H1 (cell line): ENCODE results near the gene SPSB1. TPM values are rescaled to one million over a fixed set of nuclear protein-coding genes. Genes with fewer than 3 reads are reported as not detected.

Experiments used
- CTCF ChIA-PET: fragments of 300-600 bp; sonication (Branson Sonifier 250); formaldehyde crosslinking; loops from one replicate; lab custom pipeline; 2021; ENCODE audit not compliant: partially characterized antibody; lab: Charles Lee
- POLR2A ChIA-PET: fragments of 300-600 bp; sonication (Branson Sonifier 250); formaldehyde crosslinking; loops from one replicate; lab custom pipeline; 2021; ENCODE audit warnings: inconsistent platforms; ENCODE audit not compliant: partially characterized antibody; lab: Charles Lee
- DNase-seq, 2 experiments: peaks; one replicate each; pipeline versions ENCODE4 v3.0.0 to v3.0.0-alpha.2; 2010 to 2022; ENCODE audit warnings: low spot score in 2 of 2, low read depth in 1 of 2, mixed read lengths in 1 of 2
- FAIRE-seq: peaks from 2 replicates; lab custom pipeline; 2011; peaks lifted over from hg19 to GRCh38; lab: Jason Lieb, UNC
- H2AFZ ChIP-seq: 2 replicates; pipeline ENCODE4 v1.8.1; 2012; ENCODE audit warnings: low read length, inconsistent platforms
- H2AK5ac ChIP-seq: 2 replicates; pipeline ENCODE4 v1.6.1; 2013; ENCODE audit warnings: low read depth, low read length
- H2BK120ac ChIP-seq: replicated peaks from 2 replicates; pipeline ENCODE3; 2013; ENCODE audit warnings: low read depth, low read length, inconsistent platforms
- H2BK12ac ChIP-seq: 2 replicates; pipeline ENCODE4 v1.6.1; 2013; ENCODE audit warnings: low read depth, low read length
- H2BK15ac ChIP-seq: 2 replicates; pipeline ENCODE4 v1.6.1; 2013; ENCODE audit warnings: low read length
- H2BK20ac ChIP-seq: 2 replicates; pipeline ENCODE4 v1.6.1; 2013; ENCODE audit warnings: low read length
- H2BK5ac ChIP-seq: 2 replicates; pipeline ENCODE4 v1.6.1; 2013; ENCODE audit warnings: low read depth, low read length
- H3K14ac ChIP-seq: 2 replicates; pipeline ENCODE4 v1.6.1; 2013; ENCODE audit warnings: inconsistent platforms; ENCODE audit not compliant: insufficient read length
- H3K18ac ChIP-seq: 2 replicates; pipeline ENCODE4 v1.6.1; 2013; ENCODE audit warnings: low read length; ENCODE audit errors: extremely low read depth
- H3K23ac ChIP-seq: 2 replicates; pipeline ENCODE4 v1.6.1; 2013; ENCODE audit warnings: inconsistent platforms; ENCODE audit not compliant: insufficient read length
- H3K23me2 ChIP-seq: 2 replicates; pipeline ENCODE4 v1.6.1; 2013; ENCODE audit warnings: low read depth, low read length
- H3K27ac ChIP-seq: 2 replicates; pipeline ENCODE4 v1.6.1; 2011; ENCODE audit warnings: low read depth, low read length, inconsistent platforms
- H3K27me3 ChIP-seq, 4 experiments: replicated peaks in 1 of 4; 1 replicate in 1 of 4; 2 replicates in 3 of 4; pipeline versions ENCODE4 v1.6.1 to v1.8.1; 2011 to 2013; ENCODE audit warnings: low read length in 3 of 4, mild to moderate bottlenecking in 3 of 4, inconsistent platforms in 2 of 4, mixed read lengths in 2 of 4, moderate library complexity in 1 of 4; ENCODE audit not compliant: control insufficient read depth in 3 of 4, insufficient read depth in 3 of 4; ENCODE audit errors: extremely low read depth in 1 of 4
- H3K36me3 ChIP-seq, 4 experiments: 2 replicates each; pipeline versions ENCODE4 v1.6.1 to v1.8.1; 2011 to 2013; ENCODE audit warnings: mild to moderate bottlenecking in 4 of 4, low read length in 3 of 4, moderate library complexity in 2 of 4, control low read depth in 1 of 4, inconsistent platforms in 1 of 4; ENCODE audit not compliant: insufficient read depth in 4 of 4, control insufficient read depth in 2 of 4
- H3K4ac ChIP-seq: replicated peaks from 2 replicates; pipeline ENCODE3; 2013; ENCODE audit warnings: low read length, low read depth, mixed read lengths, inconsistent platforms; ENCODE audit not compliant: insufficient read length
- H3K4me1 ChIP-seq, 4 experiments: replicated peaks in 1 of 4; 1 replicate in 1 of 4; 2 replicates in 3 of 4; pipeline versions ENCODE4 v1.6.1 to v1.8.1; 2011 to 2013; ENCODE audit warnings: low read length in 3 of 4, inconsistent platforms in 2 of 4, mixed read lengths in 1 of 4; ENCODE audit not compliant: insufficient read depth in 4 of 4, control insufficient read depth in 3 of 4
- H3K4me2 ChIP-seq, 2 experiments: 2 replicates each; pipeline versions ENCODE4 v1.6.1 to v1.8.1; 2011 to 2013; ENCODE audit warnings: low read depth in 2 of 2, low read length in 2 of 2, control low read depth in 1 of 2, inconsistent platforms in 1 of 2, mild to moderate bottlenecking in 1 of 2; ENCODE audit not compliant: insufficient read depth in 1 of 2
- H3K4me3 ChIP-seq, 4 experiments: fragments of 200-600, 300-600 bp in 1 of 4; sonication (generic), shearing (Covaris generic), sonication (Bioruptor Twin) in 1 of 4; 2 replicates each; pipeline versions ENCODE4 v1.5.1 to v1.8.1; 2011 to 2016; ENCODE audit warnings: low read length in 4 of 4, low read depth in 3 of 4, control low read depth in 2 of 4, inconsistent platforms in 2 of 4, mild to moderate bottlenecking in 2 of 4, mixed read lengths in 1 of 4, moderate library complexity in 1 of 4; ENCODE audit not compliant: insufficient read depth in 2 of 4; ENCODE audit errors: extremely low read depth in 1 of 4
- H3K56ac ChIP-seq: replicated peaks from 2 replicates; pipeline ENCODE3; 2013; ENCODE audit warnings: low read depth, mild to moderate bottlenecking, mixed read lengths, low read length, inconsistent platforms; ENCODE audit not compliant: insufficient read length
- H3K79me1 ChIP-seq: 2 replicates; pipeline ENCODE4 v1.6.1; 2013; ENCODE audit warnings: low read depth, low read length, control low read depth
- H3K79me2 ChIP-seq, 2 experiments: 2 replicates each; pipeline versions ENCODE4 v1.6.1 to v1.8.1; 2012 to 2013; ENCODE audit warnings: low read length in 2 of 2, mild to moderate bottlenecking in 2 of 2, inconsistent platforms in 1 of 2; ENCODE audit not compliant: insufficient read depth in 2 of 2, control insufficient read depth in 1 of 2
- H3K9ac ChIP-seq, 4 experiments: replicated peaks in 1 of 4; 1 replicate in 1 of 4; 2 replicates in 3 of 4; pipeline versions ENCODE4 v1.6.1 to v1.8.1; 2011 to 2013; ENCODE audit warnings: low read depth in 3 of 4, low read length in 3 of 4, control low read depth in 2 of 4, mild to moderate bottlenecking in 2 of 4, moderate library complexity in 2 of 4, inconsistent platforms in 1 of 4; ENCODE audit errors: extremely low read depth in 1 of 4
- H3K9me3 ChIP-seq, 2 experiments: 2 replicates each; pipeline versions ENCODE4 v1.6.1 to v1.8.1; 2012 to 2013; ENCODE audit warnings: mild to moderate bottlenecking in 2 of 2, moderate library complexity in 2 of 2, control low read depth in 1 of 2, inconsistent platforms in 1 of 2, low read depth in 1 of 2, low read length in 1 of 2, mixed read lengths in 1 of 2; ENCODE audit not compliant: insufficient read depth in 2 of 2
- H4K20me1 ChIP-seq, 2 experiments: replicated peaks in 1 of 2; 2 replicates each; pipeline versions ENCODE3 to v1.8.1; 2011 to 2013; ENCODE audit warnings: inconsistent platforms in 2 of 2, low read length in 2 of 2, mild to moderate bottlenecking in 1 of 2; ENCODE audit not compliant: insufficient read depth in 2 of 2, control insufficient read depth in 1 of 2
- H4K5ac ChIP-seq: 2 replicates; pipeline ENCODE4 v1.6.1; 2013; ENCODE audit warnings: low read length, low read depth, mixed read lengths, inconsistent platforms; ENCODE audit not compliant: insufficient read length
- H4K8ac ChIP-seq: 2 replicates; pipeline ENCODE4 v1.8.0; 2013; ENCODE audit warnings: mild to moderate bottlenecking, moderate library complexity, low read length, inconsistent platforms; ENCODE audit not compliant: insufficient read depth; ENCODE audit errors: extremely low read depth
- H4K91ac ChIP-seq: replicated peaks from 2 replicates; pipeline ENCODE3; 2013; ENCODE audit warnings: low read length, mixed read lengths, inconsistent platforms; ENCODE audit not compliant: insufficient read length
- CBX5 ChIP-seq: fragments of 300-800, 300-1000 bp; sonication (generic); IDR thresholded peaks from 2 replicates; pipeline ENCODE4 v1.7.1; 2016; ENCODE audit warnings: antibody characterized with exemption, low read length, low read depth
- RAD21 ChIP-seq, 2 experiments: IDR thresholded peaks in 1 of 2; conservative IDR thresholded peaks in 1 of 2; 2 replicates each; pipeline ENCODE4 v1.6.1; 2011; ENCODE audit warnings: low read depth in 2 of 2, low read length in 2 of 2, improper control_type of control experiment in 1 of 2, inconsistent platforms in 1 of 2, mild to moderate bottlenecking in 1 of 2, moderate library complexity in 1 of 2
- WGBS, 2 experiments: shearing (Covaris generic) in 1 of 2; methylation state at CpG; one replicate each; pipeline versions ENCODE4 v1.1.6 to v1.1.7; 2013 to 2015; ENCODE audit warnings: low lambda C conversion rate in 2 of 2, mixed read lengths in 2 of 2, inconsistent platforms in 1 of 2, low coverage in 1 of 2, missing lambda C conversion rate in 1 of 2; ENCODE audit not compliant: insufficient replicate concordance in 2 of 2, insufficient coverage in 1 of 2, insufficient read length in 1 of 2; ENCODE audit errors: extremely low coverage in 1 of 2, missing lambda C conversion rate in 1 of 2; 5-methylcytosine and 5-hydroxymethylcytosine counted together
- polyA plus RNA-seq, 7 experiments: library from polyadenylated mRNA; depleted of rRNA in 3 of 7; stranded (reverse) in 5 of 7; unstranded in 2 of 7; fragments of >200 nt in 5 of 7; fragments of 200-250 nt in 2 of 7; gene quantifications; 1 replicate in 5 of 7; 2 replicates in 1 of 7; 4 replicates in 1 of 7; pipeline versions ENCODE4 v1.2.1 to v1.2.3, GENCODE V29; 2011 to 2013; ENCODE audit warnings: missing spikeins in 2 of 7, mixed read lengths in 2 of 7
- total RNA-seq: library from RNA; stranded (reverse); fragmentation: NEBNext Ultra II Directional; extraction: Animal tissue kit (Norgen Biotek cat#: 25700); gene quantifications from 2 replicates; pipeline ENCODE4 v1.2.1, GENCODE V29; 2021
- TF ChIP-seq, protein P1 (sequence below), 3 experiments: IDR thresholded peaks; 1 replicate in 2 of 3; 2 replicates in 1 of 3; pipeline versions ENCODE4 v1.5.1 to v1.6.1; 2011; ENCODE audit warnings: low read length in 3 of 3, mild to moderate bottlenecking in 3 of 3, inconsistent platforms in 2 of 3, low read depth in 1 of 3, moderate library complexity in 1 of 3; ENCODE audit not compliant: insufficient read depth in 1 of 3; ENCODE audit errors: control extremely low read depth in 1 of 3

SPSB1 gene
- total and polyA plus RNA-seq, 2 of the 8 experiments (the other 6 are each of a cell fraction or from before 2014, with no cell fraction given), result 5.3 to 6.4 TPM

DNA sequence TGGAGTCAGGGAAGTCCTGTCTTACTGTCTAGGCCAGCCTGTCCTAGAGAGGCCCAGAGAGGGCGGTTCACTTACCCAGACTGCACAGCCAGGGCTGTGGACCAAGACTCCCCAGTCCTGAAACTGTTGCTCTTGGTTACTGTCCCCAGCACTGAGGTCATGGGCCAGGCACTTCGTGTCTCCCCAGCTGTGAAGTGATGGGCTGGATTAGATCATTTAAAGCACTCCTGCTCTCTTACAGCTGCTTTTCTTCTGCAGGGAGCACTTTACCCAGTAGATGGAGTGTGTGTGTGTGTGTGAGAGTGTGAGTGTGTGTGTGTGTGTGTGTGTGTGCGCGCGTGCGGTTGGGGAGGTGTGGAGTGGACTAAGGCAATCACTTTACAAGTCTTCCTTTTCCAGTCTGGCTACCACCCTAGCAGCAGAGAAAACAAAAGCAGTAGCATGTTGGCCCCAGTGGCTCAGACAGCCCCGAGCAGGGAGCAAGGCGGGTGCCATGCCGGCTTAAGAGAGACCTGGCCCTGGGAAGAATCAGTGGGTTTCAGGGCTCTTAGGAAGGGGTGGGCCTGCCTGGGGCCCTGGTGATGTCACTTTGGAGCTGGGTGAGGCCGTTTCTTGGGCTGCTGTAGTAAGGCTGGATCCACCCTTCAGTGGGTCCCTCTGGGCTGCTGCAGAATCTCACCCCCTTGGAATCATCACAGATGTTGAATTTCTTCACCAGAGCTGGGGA, 2.4 kb downstream of the SPSB1 start:
- no peak for DNase-seq
- H3K18ac ChIP-seq, result no peak overlapping the region
- H4K5ac ChIP-seq, result no peak overlapping the region
- H3K27ac ChIP-seq, result no peak overlapping the region
- no peak overlapping the region for H2AFZ ChIP-seq
- no peak for FAIRE-seq
- no peak overlapping the region for H3K4ac ChIP-seq
- ChIA-PET POLR2A (no interaction called here), CTCF (interaction anchor here (0.6 to 1.4 kb wide), 5 partner anchors 110 to 179 kb away, joined by 3 to 4 read pairs (median 3); no protein-coding TSS in a partner anchor)
- no peak overlapping the region for H4K91ac ChIP-seq
- peaks cover 0 to 20% of the 10 kb centered on the region in 2 experiments for H4K20me1 ChIP-seq
- H3K4me3 ChIP-seq, result no peak overlapping the region
- H3K27me3 ChIP-seq, result peaks cover 0 to 21% (median 16%) of the 10 kb centered on the region in 4 experiments; a peak in 6 of 7 replicates
- H3K4me2 ChIP-seq, result no peak overlapping the region; a peak in 1 of 4 replicates
- no peaks in the 10 kb centered on the region for H3K36me3 ChIP-seq
- H3K23me2 ChIP-seq, result peaks cover 11% of the 10 kb centered on the region
- no peak overlapping the region for H2BK15ac ChIP-seq
- no peak overlapping the region for H3K56ac ChIP-seq
- H3K9me3 ChIP-seq, result no peaks in the 10 kb centered on the region
- no peak overlapping the region; the same call in 1 of the 2 replicates for H4K8ac ChIP-seq
- TF ChIP-seq, protein P1, sequence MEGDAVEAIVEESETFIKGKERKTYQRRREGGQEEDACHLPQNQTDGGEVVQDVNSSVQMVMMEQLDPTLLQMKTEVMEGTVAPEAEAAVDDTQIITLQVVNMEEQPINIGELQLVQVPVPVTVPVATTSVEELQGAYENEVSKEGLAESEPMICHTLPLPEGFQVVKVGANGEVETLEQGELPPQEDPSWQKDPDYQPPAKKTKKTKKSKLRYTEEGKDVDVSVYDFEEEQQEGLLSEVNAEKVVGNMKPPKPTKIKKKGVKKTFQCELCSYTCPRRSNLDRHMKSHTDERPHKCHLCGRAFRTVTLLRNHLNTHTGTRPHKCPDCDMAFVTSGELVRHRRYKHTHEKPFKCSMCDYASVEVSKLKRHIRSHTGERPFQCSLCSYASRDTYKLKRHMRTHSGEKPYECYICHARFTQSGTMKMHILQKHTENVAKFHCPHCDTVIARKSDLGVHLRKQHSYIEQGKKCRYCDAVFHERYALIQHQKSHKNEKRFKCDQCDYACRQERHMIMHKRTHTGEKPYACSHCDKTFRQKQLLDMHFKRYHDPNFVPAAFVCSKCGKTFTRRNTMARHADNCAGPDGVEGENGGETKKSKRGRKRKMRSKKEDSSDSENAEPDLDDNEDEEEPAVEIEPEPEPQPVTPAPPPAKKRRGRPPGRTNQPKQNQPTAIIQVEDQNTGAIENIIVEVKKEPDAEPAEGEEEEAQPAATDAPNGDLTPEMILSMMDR (IDR thresholded peaks at IDR 0.05; ENCODE audit: control extremely low read depth in 1 of 3, insufficient read depth in 1 of 3, low read depth in 1 of 3, low read length in 3 of 3), result peak in 1 of 3 experiments; percentile 26; a peak in 1 of 4 replicates
- TF ChIP-seq RAD21 (IDR thresholded peaks at IDR 0.05 in 1 of 2, conservative IDR thresholded peaks at IDR 0.05 in 1 of 2; ENCODE audit: low read depth in 2 of 2, low read length in 2 of 2), result peak; percentile 12 to 18; a peak in 1 of 4 replicates
- no peak for TF ChIP-seq CBX5
- no peak overlapping the region for H2AK5ac ChIP-seq
- peaks cover 0 to 10% (median 5%) of the 10 kb centered on the region in 4 experiments; a peak in 4 of 7 replicates for H3K4me1 ChIP-seq
- H2BK120ac ChIP-seq, result no peak overlapping the region
- H3K14ac ChIP-seq, result no peak overlapping the region
- H3K79me2 ChIP-seq, result no peaks in the 10 kb centered on the region; a peak in 2 of 4 replicates
- H3K23ac ChIP-seq, result no peak overlapping the region
- peaks cover 9% of the 10 kb centered on the region; the same call in 1 of the 2 replicates for H3K79me1 ChIP-seq
- 80% methylated on average over 10 of the region's 10 CpGs; no CpG with 5 or more reads in 1 of the 2 experiments for WGBS, 2 experiments
- H2BK5ac ChIP-seq, result no peak overlapping the region
- H2BK12ac ChIP-seq, result no peak overlapping the region
- H3K9ac ChIP-seq, result no peak overlapping the region
- H2BK20ac ChIP-seq, result no peak overlapping the region
